ENCODE results near the gene PSPN. TPM values are rescaled to one million over a fixed set of nuclear protein-coding genes. Genes with fewer than 3 reads are reported as not detected.

The PSPN gene
- total and polyA plus RNA-seq, 2 of the 13 experiments (the other 11 are each of a cell fraction or from before 2014, with no cell fraction given), result 0.69 to 1.1 TPM

DNA sequence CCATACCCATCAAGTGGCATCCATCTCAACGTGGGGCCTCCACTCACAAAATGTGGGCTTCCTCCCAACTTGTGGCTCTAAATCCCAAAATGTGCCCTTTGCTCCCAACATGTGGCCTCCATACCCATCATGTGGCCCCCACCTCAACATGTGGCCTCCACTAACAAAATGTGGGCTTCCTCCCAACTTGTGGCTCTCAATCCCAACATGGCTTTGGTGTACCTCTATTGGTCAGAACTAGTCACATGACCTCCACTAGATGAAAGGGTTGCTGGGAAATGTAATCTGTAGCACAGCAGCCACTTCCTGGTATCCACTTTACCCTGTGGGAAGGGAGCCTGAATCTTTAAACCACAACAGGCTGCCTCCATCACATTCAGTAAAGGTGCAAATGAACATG, 32.3 kb downstream of the PSPN start:
- in situ Hi-C loops (cut with HindIII; ENCODE audit: extremely low pct_ligation_motif_present, low pct_unique_long_range_greater_than_20kb), result no loop called here
- no TSS peak for BruUV-seq (replicated peaks)
- Histone ChIP-seq H3K36me3 (replicated peaks in 1 of 2; ENCODE audit: control insufficient read depth in 1 of 2, insufficient read depth in 2 of 2, low read length in 2 of 2) (no peaks in the 10 kb centered on the region), H3K27me3 (ENCODE audit: control insufficient read depth in 1 of 2, insufficient read depth in 2 of 2, low read length in 2 of 2) (no peaks in the 10 kb centered on the region), H3K9me3 (ENCODE audit: low read length) (no peaks in the 10 kb centered on the region), H3K4me1 (ENCODE audit: insufficient read depth, low read length) (0 out of 2 replicates have a peak, but pooled peaks cover 6% of the 10 kb centered on the region), H3K4me3 (replicated peaks in 1 of 3; ENCODE audit: insufficient read depth in 1 of 3, low read depth in 2 of 3, low read length in 3 of 3) (no peak overlapping the region), H3K4me2 (ENCODE audit: low read depth, low read length) (no peak overlapping the region), H4K20me1 (ENCODE audit: insufficient read depth, low read length) (no peaks in the 10 kb centered on the region), H2AFZ (ENCODE audit: low read length) (no peak overlapping the region), H3K9ac (ENCODE audit: insufficient read depth, low read depth, low read length) (no peak overlapping the region), H3K79me2 (ENCODE audit: insufficient read depth, low read length) (no peaks in the 10 kb centered on the region), H3K27ac (ENCODE audit: extremely low read length, insufficient read depth, low read length) (no peak overlapping the region)
- ATAC-seq (no peak), DNase-seq (ENCODE audit: low spot score) (no peak), FAIRE-seq (no peak)
- intact Hi-C loops (cut with micrococcal nuclease; ENCODE audit: unreplicated experiment), result no loop called here
- POLR2A ChIA-PET, result no interaction called here
- TF ChIP-seq, protein P1, sequence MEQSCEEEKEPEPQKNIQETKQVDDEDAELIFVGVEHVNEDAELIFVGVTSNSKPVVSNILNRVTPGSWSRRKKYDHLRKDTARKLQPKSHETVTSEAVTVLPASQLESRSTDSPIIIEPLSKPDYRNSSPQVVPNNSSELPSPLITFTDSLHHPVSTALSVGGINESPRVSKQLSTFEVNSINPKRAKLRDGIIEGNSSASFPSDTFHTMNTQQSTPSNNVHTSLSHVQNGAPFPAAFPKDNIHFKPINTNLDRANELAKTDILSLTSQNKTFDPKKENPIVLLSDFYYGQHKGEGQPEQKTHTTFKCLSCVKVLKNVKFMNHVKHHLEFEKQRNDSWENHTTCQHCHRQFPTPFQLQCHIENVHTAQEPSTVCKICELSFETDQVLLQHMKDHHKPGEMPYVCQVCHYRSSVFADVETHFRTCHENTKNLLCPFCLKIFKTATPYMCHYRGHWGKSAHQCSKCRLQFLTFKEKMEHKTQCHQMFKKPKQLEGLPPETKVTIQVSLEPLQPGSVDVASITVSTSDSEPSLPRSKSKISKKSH (CRISPR knock-in tag; IDR thresholded peaks at IDR 0.05; ENCODE audit: borderline replicate concordance), result no peak
- TF ChIP-seq, protein P2, sequence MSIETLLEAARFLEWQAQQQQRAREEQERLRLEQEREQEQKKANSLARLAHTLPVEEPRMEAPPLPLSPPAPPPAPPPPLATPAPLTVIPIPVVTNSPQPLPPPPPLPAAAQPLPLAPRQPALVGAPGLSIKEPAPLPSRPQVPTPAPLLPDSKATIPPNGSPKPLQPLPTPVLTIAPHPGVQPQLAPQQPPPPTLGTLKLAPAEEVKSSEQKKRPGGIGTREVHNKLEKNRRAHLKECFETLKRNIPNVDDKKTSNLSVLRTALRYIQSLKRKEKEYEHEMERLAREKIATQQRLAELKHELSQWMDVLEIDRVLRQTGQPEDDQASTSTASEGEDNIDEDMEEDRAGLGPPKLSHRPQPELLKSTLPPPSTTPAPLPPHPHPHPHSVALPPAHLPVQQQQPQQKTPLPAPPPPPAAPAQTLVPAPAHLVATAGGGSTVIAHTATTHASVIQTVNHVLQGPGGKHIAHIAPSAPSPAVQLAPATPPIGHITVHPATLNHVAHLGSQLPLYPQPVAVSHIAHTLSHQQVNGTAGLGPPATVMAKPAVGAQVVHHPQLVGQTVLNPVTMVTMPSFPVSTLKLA (IDR thresholded peaks at IDR 0.05), result peak; percentile 63; the same call in 1 of the 2 replicates
- 46% methylated on average over 1 of the region's 1 CpG for WGBS (ENCODE audit: low lambda C conversion rate)
- CTCF ChIA-PET (ENCODE audit: low intra/inter-chr PET ratio, low total read pairs), result no interaction called here

DNA sequence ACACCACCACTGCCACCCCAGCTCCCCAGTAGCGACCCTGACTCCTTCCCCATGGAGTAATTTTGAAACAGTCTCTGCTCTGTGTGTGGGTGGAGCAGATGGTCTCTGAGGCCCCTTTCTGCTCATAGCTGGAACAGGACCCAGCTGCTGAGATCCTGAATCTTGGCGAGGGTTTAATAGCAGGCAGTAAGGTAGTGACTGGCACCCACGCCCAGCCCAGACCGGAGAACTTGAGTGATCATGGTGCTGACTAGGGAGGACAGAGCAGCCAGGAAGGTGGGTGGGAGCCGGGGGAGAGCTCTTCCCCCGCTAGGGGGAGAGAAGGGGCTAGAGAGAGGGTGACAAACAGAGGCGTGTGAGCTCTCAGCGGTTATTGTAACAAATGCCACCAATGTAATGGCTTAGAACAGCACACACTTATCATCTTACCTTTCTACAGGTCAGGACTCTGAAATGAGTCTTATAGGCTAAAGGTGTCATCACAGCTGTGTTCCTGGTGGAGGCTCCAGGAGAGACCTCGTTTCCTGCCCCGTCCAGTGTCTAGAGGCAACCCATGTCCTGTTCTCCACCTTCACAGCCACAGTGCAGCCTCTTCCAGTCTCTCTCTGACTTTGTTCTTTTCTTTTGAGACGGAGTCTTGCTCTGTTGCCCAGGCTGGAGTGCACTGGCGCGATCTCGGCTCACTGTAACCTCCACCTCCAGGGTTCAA, 35.1 kb downstream of the PSPN start:
- Histone ChIP-seq H3K9ac (ENCODE audit: insufficient read depth, low read depth, low read length) (no peak overlapping the region), H2AFZ (ENCODE audit: low read length) (no peak overlapping the region), H3K9me3 (ENCODE audit: low read length) (no peaks in the 10 kb centered on the region), H3K4me3 (replicated peaks in 1 of 3; ENCODE audit: insufficient read depth in 1 of 3, low read depth in 2 of 3, low read length in 3 of 3) (no peak overlapping the region), H3K27me3 (ENCODE audit: control insufficient read depth in 1 of 2, insufficient read depth in 2 of 2, low read length in 2 of 2) (no peaks in the 10 kb centered on the region), H3K79me2 (ENCODE audit: insufficient read depth, low read length) (no peaks in the 10 kb centered on the region), H3K4me2 (ENCODE audit: low read depth, low read length) (peak overlapping the region; percentile 3; the same call in 1 of the 2 replicates), H3K27ac (ENCODE audit: extremely low read length, insufficient read depth, low read length) (no peak overlapping the region), H4K20me1 (ENCODE audit: insufficient read depth, low read length) (no peaks in the 10 kb centered on the region), H3K36me3 (replicated peaks in 1 of 2; ENCODE audit: control insufficient read depth in 1 of 2, insufficient read depth in 2 of 2, low read length in 2 of 2) (no peaks in the 10 kb centered on the region), H3K4me1 (ENCODE audit: insufficient read depth, low read length) (0 out of 2 replicates have a peak, but pooled peaks cover 6% of the 10 kb centered on the region)
- no TSS peak for BruUV-seq (replicated peaks)
- CTCF ChIA-PET (ENCODE audit: low intra/inter-chr PET ratio, low total read pairs), result no interaction called here
- POLR2A ChIA-PET, result interaction anchor here (1.0 to 1.1 kb wide), 2 partner anchors 21 to 81 kb away, joined by 3 read pairs; partner anchors contain the start of gene CLPP
- 31% methylated on average over 14 of the region's 14 CpGs for WGBS (ENCODE audit: low lambda C conversion rate)
- intact Hi-C loops (cut with micrococcal nuclease; ENCODE audit: unreplicated experiment) (no loop called here), in situ Hi-C loops (cut with HindIII; ENCODE audit: extremely low pct_ligation_motif_present, low pct_unique_long_range_greater_than_20kb) (no loop called here)
- TF ChIP-seq ZNF878 (CRISPR knock-in tag; IDR thresholded peaks at IDR 0.05) (no peak), ZNF263 (CRISPR knock-in tag; IDR thresholded peaks at IDR 0.05) (peak; percentile 62), ZNF121 (CRISPR knock-in tag; IDR thresholded peaks at IDR 0.05) (peak; percentile 76), STAG1 (CRISPR knock-in tag; IDR thresholded peaks at IDR 0.05) (peak; percentile 24), KDM1A (CRISPR knock-in tag; IDR thresholded peaks at IDR 0.05) (no peak)
- TF ChIP-seq, protein P3, sequence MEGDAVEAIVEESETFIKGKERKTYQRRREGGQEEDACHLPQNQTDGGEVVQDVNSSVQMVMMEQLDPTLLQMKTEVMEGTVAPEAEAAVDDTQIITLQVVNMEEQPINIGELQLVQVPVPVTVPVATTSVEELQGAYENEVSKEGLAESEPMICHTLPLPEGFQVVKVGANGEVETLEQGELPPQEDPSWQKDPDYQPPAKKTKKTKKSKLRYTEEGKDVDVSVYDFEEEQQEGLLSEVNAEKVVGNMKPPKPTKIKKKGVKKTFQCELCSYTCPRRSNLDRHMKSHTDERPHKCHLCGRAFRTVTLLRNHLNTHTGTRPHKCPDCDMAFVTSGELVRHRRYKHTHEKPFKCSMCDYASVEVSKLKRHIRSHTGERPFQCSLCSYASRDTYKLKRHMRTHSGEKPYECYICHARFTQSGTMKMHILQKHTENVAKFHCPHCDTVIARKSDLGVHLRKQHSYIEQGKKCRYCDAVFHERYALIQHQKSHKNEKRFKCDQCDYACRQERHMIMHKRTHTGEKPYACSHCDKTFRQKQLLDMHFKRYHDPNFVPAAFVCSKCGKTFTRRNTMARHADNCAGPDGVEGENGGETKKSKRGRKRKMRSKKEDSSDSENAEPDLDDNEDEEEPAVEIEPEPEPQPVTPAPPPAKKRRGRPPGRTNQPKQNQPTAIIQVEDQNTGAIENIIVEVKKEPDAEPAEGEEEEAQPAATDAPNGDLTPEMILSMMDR (CRISPR knock-in tag; IDR thresholded peaks at IDR 0.05), result peak; percentile 46
- TF ChIP-seq, protein P4, sequence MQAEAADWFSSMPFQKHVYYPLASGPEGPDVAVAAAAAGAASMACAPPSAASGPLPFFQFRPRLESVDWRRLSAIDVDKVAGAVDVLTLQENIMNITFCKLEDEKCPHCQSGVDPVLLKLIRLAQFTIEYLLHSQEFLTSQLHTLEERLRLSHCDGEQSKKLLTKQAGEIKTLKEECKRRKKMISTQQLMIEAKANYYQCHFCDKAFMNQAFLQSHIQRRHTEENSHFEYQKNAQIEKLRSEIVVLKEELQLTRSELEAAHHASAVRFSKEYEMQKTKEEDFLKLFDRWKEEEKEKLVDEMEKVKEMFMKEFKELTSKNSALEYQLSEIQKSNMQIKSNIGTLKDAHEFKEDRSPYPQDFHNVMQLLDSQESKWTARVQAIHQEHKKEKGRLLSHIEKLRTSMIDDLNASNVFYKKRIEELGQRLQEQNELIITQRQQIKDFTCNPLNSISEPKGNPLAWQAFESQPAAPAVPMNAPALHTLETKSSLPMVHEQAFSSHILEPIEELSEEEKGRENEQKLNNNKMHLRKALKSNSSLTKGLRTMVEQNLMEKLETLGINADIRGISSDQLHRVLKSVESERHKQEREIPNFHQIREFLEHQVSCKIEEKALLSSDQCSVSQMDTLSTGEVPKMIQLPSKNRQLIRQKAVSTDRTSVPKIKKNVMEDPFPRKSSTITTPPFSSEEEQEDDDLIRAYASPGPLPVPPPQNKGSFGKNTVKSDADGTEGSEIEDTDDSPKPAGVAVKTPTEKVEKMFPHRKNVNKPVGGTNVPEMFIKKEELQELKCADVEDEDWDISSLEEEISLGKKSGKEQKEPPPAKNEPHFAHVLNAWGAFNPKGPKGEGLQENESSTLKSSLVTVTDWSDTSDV (CRISPR knock-in tag; IDR thresholded peaks at IDR 0.05), result no peak
- FAIRE-seq (no peak), DNase-seq (ENCODE audit: low spot score) (no peak), ATAC-seq (peak; percentile 86)

All from HepG2 (cell line).